GM12801 (cell line): ENCODE results near the gene MPP3.

Source experiments
- TF ChIP-seq, protein P1 (sequence below): IDR thresholded peaks from one replicate; pipeline ENCODE4 v1.5.1; 2011; ENCODE audit warnings: control low read depth; ENCODE audit not compliant: insufficient read length; ENCODE audit errors: extremely low read depth

The MPP3 gene

DNA sequence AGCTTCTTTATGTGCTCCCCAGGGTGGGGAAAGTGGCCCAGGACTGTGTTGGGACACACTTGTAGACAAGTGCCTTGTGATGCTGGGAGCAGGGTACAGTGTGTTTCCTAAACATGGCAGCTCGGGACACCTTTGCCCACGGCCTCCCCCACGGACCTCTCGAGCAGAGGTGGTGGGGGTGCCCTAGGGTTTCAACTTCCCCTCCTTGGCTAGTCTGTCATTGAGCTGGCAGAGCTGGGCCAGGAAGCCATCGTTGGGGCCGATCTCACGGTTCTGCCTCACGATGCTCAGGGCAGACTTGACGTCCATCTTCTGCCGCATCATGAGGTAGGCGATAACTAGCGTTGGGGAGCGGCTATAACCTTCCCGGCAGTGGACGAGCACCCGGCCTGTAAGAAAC lies 63.5 kb downstream of the MPP3 start:
- TF ChIP-seq, protein P1, sequence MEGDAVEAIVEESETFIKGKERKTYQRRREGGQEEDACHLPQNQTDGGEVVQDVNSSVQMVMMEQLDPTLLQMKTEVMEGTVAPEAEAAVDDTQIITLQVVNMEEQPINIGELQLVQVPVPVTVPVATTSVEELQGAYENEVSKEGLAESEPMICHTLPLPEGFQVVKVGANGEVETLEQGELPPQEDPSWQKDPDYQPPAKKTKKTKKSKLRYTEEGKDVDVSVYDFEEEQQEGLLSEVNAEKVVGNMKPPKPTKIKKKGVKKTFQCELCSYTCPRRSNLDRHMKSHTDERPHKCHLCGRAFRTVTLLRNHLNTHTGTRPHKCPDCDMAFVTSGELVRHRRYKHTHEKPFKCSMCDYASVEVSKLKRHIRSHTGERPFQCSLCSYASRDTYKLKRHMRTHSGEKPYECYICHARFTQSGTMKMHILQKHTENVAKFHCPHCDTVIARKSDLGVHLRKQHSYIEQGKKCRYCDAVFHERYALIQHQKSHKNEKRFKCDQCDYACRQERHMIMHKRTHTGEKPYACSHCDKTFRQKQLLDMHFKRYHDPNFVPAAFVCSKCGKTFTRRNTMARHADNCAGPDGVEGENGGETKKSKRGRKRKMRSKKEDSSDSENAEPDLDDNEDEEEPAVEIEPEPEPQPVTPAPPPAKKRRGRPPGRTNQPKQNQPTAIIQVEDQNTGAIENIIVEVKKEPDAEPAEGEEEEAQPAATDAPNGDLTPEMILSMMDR, result no peak

DNA sequence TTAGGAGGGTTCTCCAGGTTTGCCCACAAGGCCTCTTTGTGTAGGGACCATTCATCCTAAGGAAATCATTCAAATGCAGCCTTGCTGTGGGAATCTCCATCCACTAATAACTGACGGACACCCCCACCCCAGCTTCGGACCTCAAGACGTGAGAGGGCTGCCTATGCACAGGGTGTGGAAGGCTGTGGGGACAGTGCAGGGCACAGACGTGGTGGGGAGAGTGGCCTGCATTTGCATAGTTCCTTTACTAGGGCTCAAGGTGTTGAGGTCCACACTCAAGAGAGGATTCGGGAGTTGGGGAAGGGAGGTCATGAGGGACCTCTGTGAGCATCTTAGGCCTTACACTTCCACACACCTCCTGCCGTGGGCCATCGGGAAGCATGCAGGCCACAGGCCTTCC lies 64.0 kb downstream of the MPP3 start:
- TF ChIP-seq, protein P1, result no peak

DNA sequence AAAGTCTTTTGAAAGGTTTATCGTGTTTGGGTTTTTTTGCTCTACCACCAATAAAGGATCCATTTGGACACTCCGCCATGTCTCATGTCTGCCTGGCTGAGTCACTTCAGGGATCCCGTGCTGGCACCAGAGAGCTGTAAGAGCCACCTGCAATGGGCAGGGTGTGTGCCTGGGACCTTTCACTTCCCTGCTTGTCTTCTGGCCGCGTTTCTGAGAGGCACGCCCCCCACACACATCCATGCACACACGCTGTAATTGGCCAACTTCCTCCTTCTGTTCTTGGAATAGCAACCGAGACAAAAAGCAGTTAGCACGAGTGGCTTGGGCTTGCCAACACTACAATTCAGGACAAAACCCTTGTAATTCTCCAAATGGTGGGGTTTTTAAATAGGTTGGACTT lies 64.6 kb downstream of the MPP3 start:
- TF ChIP-seq, protein P1, result no peak

DNA sequence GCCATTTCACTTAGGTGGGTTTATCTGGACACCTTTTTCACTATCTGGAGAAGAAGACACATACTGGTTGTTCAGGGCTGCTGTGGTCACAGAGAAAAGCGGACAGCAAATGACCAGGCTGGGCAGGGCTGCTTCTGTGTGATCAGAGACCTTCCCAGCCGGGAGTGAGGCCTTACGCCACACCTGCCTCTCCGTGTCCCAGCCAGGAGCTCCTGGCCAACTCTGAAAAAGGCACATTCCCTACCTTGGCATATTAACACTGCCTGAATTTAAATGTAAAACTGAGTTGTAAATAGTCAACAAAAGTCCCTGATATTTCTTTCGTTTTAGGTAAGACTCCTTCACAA lies 65.3 kb downstream of the MPP3 start:
- TF ChIP-seq, protein P1, result no peak

DNA sequence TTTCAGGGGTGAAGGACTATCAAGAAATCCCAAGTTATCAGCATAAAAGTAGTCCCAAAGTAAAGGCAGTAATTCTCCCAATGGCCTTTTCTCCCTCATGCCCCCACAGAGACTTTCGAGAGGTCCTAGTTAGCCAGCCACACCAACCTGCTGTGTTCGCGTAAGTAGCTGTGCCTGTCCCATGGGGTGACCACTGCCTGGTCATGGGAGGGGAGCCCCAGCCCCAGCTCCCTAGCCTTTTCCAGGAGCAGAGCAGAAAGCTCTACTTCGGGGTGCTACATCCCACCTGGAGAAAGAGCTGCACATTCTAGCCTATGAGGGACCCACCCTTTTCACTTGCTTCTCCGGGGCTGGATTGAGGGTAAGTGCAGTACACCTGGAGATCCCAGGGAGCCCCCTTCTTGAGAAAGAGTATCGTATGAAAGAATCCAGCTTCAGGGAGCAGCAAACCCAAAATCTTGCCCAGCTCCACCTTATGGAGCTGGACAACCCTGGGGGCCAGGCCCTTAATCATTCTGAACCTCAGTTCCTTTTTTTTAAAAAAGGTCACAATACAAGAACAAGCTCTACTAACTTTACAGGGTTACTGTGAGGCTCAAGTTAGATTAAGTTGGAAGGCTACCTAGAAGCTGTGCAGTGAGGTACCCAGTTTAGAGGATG lies 65.8 kb downstream of the MPP3 start:
- TF ChIP-seq, protein P1, result no peak

DNA sequence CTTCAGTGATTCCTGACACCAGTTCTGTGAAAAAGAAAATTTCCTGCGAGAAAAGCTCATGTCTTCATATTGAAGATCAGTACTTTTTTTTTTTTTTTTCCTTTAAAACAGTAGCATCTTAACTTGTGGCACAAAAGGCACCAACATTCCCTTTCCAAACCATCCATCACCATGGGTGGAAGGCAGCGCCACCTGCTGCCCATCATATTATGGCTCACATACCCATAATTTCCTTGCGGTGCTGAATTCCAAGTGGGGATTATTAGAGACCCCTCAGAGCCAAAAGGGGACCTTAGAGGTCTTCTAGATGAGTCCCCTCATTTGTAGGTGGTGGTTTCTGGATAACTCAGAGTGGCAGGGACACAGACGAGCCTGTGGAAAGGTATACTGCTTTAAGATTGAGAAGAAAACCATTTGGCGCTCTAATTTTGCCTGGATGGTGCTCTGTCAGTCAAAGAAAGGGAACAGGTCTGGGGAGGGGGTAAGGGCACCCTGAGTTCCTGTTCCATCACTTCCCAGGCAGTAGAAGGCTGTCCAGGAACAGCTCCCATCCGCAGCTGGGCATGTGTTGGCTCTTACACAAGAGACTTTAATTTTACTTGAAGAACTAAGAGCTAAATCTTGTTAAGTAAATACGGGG lies 66.4 kb downstream of the MPP3 start:
- TF ChIP-seq, protein P1, result no peak

DNA sequence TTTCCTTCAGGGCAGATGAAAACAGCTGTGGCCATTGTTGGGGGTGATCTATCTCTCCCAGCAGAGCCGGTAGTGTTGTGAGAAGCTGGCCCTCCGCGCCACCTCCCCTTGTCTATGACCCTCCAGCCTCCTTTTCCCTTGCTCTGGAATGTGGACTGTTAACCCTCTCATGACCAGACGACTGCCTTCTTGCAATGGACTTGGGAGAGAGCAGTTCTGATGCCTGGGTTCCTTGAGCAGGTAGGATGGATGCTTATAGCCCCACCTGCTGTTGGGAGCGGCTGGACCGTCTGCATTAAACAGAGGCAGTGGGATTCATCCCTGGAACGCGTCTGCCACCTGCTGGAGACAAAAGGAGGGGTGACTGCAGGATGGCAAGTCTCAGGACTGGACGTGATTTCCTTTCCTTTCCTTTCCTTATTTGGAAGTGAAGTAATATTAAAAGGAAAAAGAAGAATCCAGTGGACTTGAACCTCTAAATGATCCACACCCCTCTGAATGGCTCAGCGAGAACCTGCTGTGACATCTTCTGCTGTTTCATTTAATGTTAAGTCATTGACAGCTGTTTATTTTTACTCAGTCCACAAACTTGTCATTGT lies 72.6 kb downstream of the MPP3 start:
- TF ChIP-seq, protein P1, result peak; percentile 95
